ENCODE results near the gene MMEL1. TPM values are rescaled to one million over a fixed set of nuclear protein-coding genes. Genes with fewer than 3 reads are reported as not detected.

The MMEL1 gene
- total RNA-seq, 1 experiment from 2014 or later: not detected

DNA sequence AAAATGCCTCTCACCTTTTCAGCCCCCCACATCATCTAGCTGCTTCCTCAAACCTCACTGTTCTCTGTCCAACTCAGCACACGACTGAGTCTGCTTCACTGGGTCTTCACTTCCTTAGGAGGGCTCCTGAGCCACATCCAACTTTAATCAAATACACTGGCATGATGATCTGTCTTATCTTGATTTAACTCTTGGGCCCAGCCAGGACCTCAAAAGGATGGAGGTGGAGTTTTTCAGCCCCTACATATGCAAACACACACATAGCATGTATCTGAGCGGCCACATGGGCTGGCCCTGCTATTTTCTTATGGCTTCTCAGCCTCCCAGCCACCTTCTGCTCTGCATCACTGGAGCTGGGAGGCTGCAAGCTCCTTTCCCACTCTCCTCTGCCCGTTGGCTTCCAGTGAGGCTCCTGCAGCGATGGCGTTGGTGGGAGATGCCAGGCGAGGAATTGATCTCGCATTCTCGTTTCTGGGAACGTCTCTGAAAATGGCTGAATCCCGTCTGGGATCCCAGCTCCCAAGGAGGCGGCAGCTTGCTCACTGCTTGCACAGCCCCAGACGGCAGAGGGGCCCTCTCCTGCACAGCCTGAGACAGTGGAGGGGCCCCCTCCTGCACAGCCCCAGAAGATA lies 48.0 kb downstream of the MMEL1 start (continued):
- TF ChIP-seq, protein P1, sequence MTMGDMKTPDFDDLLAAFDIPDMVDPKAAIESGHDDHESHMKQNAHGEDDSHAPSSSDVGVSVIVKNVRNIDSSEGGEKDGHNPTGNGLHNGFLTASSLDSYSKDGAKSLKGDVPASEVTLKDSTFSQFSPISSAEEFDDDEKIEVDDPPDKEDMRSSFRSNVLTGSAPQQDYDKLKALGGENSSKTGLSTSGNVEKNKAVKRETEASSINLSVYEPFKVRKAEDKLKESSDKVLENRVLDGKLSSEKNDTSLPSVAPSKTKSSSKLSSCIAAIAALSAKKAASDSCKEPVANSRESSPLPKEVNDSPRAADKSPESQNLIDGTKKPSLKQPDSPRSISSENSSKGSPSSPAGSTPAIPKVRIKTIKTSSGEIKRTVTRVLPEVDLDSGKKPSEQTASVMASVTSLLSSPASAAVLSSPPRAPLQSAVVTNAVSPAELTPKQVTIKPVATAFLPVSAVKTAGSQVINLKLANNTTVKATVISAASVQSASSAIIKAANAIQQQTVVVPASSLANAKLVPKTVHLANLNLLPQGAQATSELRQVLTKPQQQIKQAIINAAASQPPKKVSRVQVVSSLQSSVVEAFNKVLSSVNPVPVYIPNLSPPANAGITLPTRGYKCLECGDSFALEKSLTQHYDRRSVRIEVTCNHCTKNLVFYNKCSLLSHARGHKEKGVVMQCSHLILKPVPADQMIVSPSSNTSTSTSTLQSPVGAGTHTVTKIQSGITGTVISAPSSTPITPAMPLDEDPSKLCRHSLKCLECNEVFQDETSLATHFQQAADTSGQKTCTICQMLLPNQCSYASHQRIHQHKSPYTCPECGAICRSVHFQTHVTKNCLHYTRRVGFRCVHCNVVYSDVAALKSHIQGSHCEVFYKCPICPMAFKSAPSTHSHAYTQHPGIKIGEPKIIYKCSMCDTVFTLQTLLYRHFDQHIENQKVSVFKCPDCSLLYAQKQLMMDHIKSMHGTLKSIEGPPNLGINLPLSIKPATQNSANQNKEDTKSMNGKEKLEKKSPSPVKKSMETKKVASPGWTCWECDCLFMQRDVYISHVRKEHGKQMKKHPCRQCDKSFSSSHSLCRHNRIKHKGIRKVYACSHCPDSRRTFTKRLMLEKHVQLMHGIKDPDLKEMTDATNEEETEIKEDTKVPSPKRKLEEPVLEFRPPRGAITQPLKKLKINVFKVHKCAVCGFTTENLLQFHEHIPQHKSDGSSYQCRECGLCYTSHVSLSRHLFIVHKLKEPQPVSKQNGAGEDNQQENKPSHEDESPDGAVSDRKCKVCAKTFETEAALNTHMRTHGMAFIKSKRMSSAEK (CRISPR knock-in tag; IDR thresholded peaks at IDR 0.05; ENCODE audit: borderline replicate concordance): no peak
- TF ChIP-seq NFATC4 (CRISPR knock-in tag; IDR thresholded peaks at IDR 0.05) (no peak), ESRRA (CRISPR knock-in tag; IDR thresholded peaks at IDR 0.05; ENCODE audit: borderline replicate concordance) (no peak), ETV6 (CRISPR knock-in tag; IDR thresholded peaks at IDR 0.05) (no peak), SOX15 (CRISPR knock-in tag; IDR thresholded peaks at IDR 0.05) (no peak), RORB (CRISPR knock-in tag; IDR thresholded peaks at IDR 0.05) (no peak)
- TF ChIP-seq, protein P2, sequence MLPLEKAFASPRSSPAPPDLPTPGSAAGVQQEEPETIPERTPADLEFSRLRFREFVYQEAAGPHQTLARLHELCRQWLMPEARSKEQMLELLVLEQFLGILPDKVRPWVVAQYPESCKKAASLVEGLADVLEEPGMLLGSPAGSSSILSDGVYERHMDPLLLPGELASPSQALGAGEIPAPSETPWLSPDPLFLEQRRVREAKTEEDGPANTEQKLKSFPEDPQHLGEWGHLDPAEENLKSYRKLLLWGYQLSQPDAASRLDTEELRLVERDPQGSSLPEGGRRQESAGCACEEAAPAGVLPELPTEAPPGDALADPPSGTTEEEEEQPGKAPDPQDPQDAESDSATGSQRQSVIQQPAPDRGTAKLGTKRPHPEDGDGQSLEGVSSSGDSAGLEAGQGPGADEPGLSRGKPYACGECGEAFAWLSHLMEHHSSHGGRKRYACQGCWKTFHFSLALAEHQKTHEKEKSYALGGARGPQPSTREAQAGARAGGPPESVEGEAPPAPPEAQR (CRISPR knock-in tag; IDR thresholded peaks at IDR 0.05): no peak
- TF ChIP-seq, protein P3, sequence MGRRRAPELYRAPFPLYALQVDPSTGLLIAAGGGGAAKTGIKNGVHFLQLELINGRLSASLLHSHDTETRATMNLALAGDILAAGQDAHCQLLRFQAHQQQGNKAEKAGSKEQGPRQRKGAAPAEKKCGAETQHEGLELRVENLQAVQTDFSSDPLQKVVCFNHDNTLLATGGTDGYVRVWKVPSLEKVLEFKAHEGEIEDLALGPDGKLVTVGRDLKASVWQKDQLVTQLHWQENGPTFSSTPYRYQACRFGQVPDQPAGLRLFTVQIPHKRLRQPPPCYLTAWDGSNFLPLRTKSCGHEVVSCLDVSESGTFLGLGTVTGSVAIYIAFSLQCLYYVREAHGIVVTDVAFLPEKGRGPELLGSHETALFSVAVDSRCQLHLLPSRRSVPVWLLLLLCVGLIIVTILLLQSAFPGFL (CRISPR knock-in tag; IDR thresholded peaks at IDR 0.05; ENCODE audit: borderline replicate concordance): no peak

DNA sequence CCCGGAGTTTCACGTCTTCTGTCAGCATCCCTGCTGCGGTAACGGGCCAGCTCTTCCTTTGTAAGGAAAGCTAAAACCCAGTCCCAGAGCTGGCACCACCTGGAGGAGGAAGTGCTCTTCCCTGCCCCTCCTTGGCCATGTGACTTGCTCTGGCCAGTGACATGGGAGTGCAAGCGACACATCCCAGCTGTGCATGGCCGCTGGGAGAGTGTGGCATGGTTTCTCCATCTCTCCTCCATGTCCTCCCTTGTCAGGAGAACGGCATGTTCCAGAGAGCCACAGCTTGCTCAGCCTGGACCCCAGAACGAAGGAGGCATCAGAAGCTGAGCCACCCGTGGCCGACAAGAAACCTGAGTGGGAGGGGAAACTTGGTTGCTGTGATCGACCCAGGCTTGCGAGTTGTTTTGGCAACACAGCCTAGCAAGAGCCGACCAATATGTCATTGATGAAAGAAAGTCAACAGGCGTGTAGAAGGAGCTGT lies 48.9 kb downstream of the MMEL1 start:
- ATAC-seq (no peak), DNase-seq (ENCODE audit: low spot score) (no peak)
- no peaks in the 10 kb centered on the region for H3K36me3 Mint-ChIP-seq
- ChIA-PET POLR2A (interaction anchor here (0.7 kb wide), 1 partner anchor 36 kb away, joined by 3 read pairs; no protein-coding TSS in a partner anchor), CTCF (interaction anchor here (0.7 to 3.5 kb wide), 6 partner anchors 22 to 907 kb away, joined by 3 to 28 read pairs (median 4); partner anchors contain the start of gene TNFRSF14)
- H3K9me3 Mint-ChIP-seq: no peaks in the 10 kb centered on the region
- peaks cover 19% of the 10 kb centered on the region for H3K4me1 Mint-ChIP-seq
- peak overlapping the region; percentile 32; the same call in 1 of the 2 replicates for H3K27ac Mint-ChIP-seq
- H3K4me3 Mint-ChIP-seq: no peak overlapping the region; the same call in 1 of the 2 replicates
- H3K27me3 Mint-ChIP-seq (ENCODE audit: low read depth): no peaks in the 10 kb centered on the region; the same call in 1 of the 2 replicates
- TF ChIP-seq, protein P4, sequence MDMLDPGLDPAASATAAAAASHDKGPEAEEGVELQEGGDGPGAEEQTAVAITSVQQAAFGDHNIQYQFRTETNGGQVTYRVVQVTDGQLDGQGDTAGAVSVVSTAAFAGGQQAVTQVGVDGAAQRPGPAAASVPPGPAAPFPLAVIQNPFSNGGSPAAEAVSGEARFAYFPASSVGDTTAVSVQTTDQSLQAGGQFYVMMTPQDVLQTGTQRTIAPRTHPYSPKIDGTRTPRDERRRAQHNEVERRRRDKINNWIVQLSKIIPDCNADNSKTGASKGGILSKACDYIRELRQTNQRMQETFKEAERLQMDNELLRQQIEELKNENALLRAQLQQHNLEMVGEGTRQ (CRISPR knock-in tag; IDR thresholded peaks at IDR 0.05): peak; percentile 88
- TF ChIP-seq NFYB (CRISPR knock-in tag; conservative IDR thresholded peaks at IDR 0.05; ENCODE audit: low read depth): peak; percentile 75
- TF ChIP-seq, protein P5, sequence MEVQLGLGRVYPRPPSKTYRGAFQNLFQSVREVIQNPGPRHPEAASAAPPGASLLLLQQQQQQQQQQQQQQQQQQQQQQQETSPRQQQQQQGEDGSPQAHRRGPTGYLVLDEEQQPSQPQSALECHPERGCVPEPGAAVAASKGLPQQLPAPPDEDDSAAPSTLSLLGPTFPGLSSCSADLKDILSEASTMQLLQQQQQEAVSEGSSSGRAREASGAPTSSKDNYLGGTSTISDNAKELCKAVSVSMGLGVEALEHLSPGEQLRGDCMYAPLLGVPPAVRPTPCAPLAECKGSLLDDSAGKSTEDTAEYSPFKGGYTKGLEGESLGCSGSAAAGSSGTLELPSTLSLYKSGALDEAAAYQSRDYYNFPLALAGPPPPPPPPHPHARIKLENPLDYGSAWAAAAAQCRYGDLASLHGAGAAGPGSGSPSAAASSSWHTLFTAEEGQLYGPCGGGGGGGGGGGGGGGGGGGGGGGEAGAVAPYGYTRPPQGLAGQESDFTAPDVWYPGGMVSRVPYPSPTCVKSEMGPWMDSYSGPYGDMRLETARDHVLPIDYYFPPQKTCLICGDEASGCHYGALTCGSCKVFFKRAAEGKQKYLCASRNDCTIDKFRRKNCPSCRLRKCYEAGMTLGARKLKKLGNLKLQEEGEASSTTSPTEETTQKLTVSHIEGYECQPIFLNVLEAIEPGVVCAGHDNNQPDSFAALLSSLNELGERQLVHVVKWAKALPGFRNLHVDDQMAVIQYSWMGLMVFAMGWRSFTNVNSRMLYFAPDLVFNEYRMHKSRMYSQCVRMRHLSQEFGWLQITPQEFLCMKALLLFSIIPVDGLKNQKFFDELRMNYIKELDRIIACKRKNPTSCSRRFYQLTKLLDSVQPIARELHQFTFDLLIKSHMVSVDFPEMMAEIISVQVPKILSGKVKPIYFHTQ (CRISPR knock-in tag; IDR thresholded peaks at IDR 0.05): no peak
- TF ChIP-seq, protein P6, sequence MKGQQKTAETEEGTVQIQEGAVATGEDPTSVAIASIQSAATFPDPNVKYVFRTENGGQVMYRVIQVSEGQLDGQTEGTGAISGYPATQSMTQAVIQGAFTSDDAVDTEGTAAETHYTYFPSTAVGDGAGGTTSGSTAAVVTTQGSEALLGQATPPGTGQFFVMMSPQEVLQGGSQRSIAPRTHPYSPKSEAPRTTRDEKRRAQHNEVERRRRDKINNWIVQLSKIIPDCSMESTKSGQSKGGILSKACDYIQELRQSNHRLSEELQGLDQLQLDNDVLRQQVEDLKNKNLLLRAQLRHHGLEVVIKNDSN (CRISPR knock-in tag; IDR thresholded peaks at IDR 0.05): peak; percentile 78
- TF ChIP-seq ZBTB21 (CRISPR knock-in tag; IDR thresholded peaks at IDR 0.05; ENCODE audit: borderline replicate concordance): no peak
- TF ChIP-seq CBFB (CRISPR knock-in tag; IDR thresholded peaks at IDR 0.05; ENCODE audit: low read depth): no peak
- TF ChIP-seq, protein P7, sequence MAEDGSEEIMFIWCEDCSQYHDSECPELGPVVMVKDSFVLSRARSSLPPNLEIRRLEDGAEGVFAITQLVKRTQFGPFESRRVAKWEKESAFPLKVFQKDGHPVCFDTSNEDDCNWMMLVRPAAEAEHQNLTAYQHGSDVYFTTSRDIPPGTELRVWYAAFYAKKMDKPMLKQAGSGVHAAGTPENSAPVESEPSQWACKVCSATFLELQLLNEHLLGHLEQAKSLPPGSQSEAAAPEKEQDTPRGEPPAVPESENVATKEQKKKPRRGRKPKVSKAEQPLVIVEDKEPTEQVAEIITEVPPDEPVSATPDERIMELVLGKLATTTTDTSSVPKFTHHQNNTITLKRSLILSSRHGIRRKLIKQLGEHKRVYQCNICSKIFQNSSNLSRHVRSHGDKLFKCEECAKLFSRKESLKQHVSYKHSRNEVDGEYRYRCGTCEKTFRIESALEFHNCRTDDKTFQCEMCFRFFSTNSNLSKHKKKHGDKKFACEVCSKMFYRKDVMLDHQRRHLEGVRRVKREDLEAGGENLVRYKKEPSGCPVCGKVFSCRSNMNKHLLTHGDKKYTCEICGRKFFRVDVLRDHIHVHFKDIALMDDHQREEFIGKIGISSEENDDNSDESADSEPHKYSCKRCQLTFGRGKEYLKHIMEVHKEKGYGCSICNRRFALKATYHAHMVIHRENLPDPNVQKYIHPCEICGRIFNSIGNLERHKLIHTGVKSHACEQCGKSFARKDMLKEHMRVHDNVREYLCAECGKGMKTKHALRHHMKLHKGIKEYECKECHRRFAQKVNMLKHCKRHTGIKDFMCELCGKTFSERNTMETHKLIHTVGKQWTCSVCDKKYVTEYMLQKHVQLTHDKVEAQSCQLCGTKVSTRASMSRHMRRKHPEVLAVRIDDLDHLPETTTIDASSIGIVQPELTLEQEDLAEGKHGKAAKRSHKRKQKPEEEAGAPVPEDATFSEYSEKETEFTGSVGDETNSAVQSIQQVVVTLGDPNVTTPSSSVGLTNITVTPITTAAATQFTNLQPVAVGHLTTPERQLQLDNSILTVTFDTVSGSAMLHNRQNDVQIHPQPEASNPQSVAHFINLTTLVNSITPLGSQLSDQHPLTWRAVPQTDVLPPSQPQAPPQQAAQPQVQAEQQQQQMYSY (CRISPR knock-in tag; IDR thresholded peaks at IDR 0.05): peak; percentile 24; the same call in 1 of the 2 replicates
- 0 out of 2 replicates have a peak, but pooled peaks have one; percentile 59 for TF ChIP-seq FOXP1 (CRISPR knock-in tag; IDR thresholded peaks at IDR 0.05; ENCODE audit: borderline replicate concordance)
